ENCODE data around the gene PTPRD. TPM values are rescaled to one million over a fixed set of nuclear protein-coding genes. Genes with fewer than 3 reads are reported as not detected.
"Not testable (repeated sequence)": the region's sequence is repeated elsewhere in the genome, so short reads cannot be mapped to it uniquely, and the experiment has no call there.

Gene PTPRD
- total RNA-seq, 1 experiment from 2014 or later, result 32.5 TPM

DNA sequence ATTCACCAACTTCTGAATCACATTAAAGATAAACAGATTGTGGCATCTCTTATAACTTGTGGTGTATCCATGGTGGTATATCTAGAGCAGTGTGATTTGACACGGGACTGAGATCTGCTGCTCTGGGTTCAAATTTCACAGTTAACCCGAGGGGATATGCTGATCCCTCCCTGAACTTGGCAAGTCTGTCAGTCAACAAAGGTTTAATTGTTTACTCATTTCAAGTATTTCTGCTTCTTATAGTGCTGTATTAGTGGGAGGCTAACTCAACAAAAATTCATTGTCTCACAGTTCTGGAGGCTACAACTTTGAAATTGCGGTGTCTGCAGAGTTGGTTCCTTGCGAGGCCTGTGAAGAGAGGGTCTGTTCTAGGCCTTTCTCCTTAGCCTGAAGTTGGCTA is 1175.2 kb downstream of the PTPRD start:
- Mint-ChIP-seq H3K27me3 (ENCODE audit: low read depth) (no peaks in the 10 kb centered on the region), H3K9me3 (no peaks in the 10 kb centered on the region), H3K27ac (peak overlapping the region in 1 of 3 experiments; percentile 53; a peak in 3 of 7 replicates), H3K4me3 (no peak overlapping the region), H3K4me1 (peaks cover 6 to 13% of the 10 kb centered on the region in 2 experiments), H3K36me3 (ENCODE audit: insufficient read depth in 1 of 3, low read depth in 3 of 3) (no peaks in the 10 kb centered on the region)
- TF ChIP-seq, protein P1, sequence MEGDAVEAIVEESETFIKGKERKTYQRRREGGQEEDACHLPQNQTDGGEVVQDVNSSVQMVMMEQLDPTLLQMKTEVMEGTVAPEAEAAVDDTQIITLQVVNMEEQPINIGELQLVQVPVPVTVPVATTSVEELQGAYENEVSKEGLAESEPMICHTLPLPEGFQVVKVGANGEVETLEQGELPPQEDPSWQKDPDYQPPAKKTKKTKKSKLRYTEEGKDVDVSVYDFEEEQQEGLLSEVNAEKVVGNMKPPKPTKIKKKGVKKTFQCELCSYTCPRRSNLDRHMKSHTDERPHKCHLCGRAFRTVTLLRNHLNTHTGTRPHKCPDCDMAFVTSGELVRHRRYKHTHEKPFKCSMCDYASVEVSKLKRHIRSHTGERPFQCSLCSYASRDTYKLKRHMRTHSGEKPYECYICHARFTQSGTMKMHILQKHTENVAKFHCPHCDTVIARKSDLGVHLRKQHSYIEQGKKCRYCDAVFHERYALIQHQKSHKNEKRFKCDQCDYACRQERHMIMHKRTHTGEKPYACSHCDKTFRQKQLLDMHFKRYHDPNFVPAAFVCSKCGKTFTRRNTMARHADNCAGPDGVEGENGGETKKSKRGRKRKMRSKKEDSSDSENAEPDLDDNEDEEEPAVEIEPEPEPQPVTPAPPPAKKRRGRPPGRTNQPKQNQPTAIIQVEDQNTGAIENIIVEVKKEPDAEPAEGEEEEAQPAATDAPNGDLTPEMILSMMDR (conservative IDR thresholded peaks at IDR 0.05), result no peak
- Histone ChIP-seq H3K9me3 (ENCODE audit: control insufficient read depth, low read depth, low read length) (no peaks in the 10 kb centered on the region), H3K79me2 (ENCODE audit: insufficient read depth, low read length) (no peaks in the 10 kb centered on the region), H3K4me2 (ENCODE audit: insufficient read depth, insufficient read length, low read length) (no peak overlapping the region), H3K18ac (ENCODE audit: insufficient read length, low read depth, low read length) (no peak overlapping the region), H3K14ac (ENCODE audit: insufficient read depth, low read length) (no peak overlapping the region), H3K23ac (ENCODE audit: insufficient read length, low read depth, low read length) (no peak overlapping the region), H2BK20ac (ENCODE audit: low read depth, low read length, poor library complexity, severe bottlenecking) (no peak overlapping the region), H3K23me2 (ENCODE audit: insufficient read length, low read depth, low read length, poor library complexity, severe bottlenecking) (no peaks in the 10 kb centered on the region), H3K4ac (ENCODE audit: low read depth, low read length) (no peak overlapping the region), H2AK5ac (ENCODE audit: insufficient read length, low read length) (no peak overlapping the region), H3K79me1 (ENCODE audit: insufficient read depth, low read depth, low read length, poor library complexity, severe bottlenecking) (no peaks in the 10 kb centered on the region), H3K56ac (ENCODE audit: insufficient read length, low read depth, low read length) (no peak overlapping the region), H2AFZ (ENCODE audit: low read length) (no peak overlapping the region), H3K9ac (ENCODE audit: extremely low read depth, insufficient read length, low read length) (no peak overlapping the region), H3T11ph (ENCODE audit: low read length) (no peak overlapping the region), H3K27me3 (ENCODE audit: insufficient read depth, low read length) (no peaks in the 10 kb centered on the region), H4K91ac (ENCODE audit: insufficient read length, low read depth, low read length) (no peak overlapping the region), H2BK120ac (ENCODE audit: low read depth, low read length, poor library complexity, severe bottlenecking) (no peak overlapping the region), H4K8ac (replicated peaks; ENCODE audit: insufficient read length, low read depth, low read length) (no peak overlapping the region), H4K20me1 (ENCODE audit: control insufficient read depth, insufficient read depth, insufficient read length) (no peaks in the 10 kb centered on the region), H3K27ac (ENCODE audit: insufficient read length, low read depth, low read length) (no peak overlapping the region), H3K4me1 (ENCODE audit: insufficient read depth, low read length) (no peaks in the 10 kb centered on the region), H4K5ac (ENCODE audit: insufficient read length, low read depth, low read length) (no peak overlapping the region), H2BK15ac (ENCODE audit: low read depth, low read length) (no peak overlapping the region), H2BK5ac (ENCODE audit: insufficient read length, low read length) (no peak overlapping the region), H2BK12ac (ENCODE audit: insufficient read length, low read depth, low read length) (no peak overlapping the region)
- WGBS (ENCODE audit: extremely low coverage, insufficient read length, low lambda C conversion rate), result no CpG with 5 or more reads among the region's 4 CpGs
- DNase-seq, result no peak

- not testable (repeated sequence) for H3K4me1 ChIP-seq (ENCODE audit: insufficient read depth, low read length); H3K23me2 ChIP-seq (ENCODE audit: insufficient read length, low read depth, low read length, poor library complexity, severe bottlenecking); H3K4me3 Mint-ChIP-seq; H3K27me3 ChIP-seq (ENCODE audit: insufficient read depth, low read length); H2BK20ac ChIP-seq (ENCODE audit: low read depth, low read length, poor library complexity, severe bottlenecking); H3K9me3 Mint-ChIP-seq; H3K79me2 ChIP-seq (ENCODE audit: insufficient read depth, low read length); H3K56ac ChIP-seq (ENCODE audit: insufficient read length, low read depth, low read length); H3K14ac ChIP-seq (ENCODE audit: insufficient read depth, low read length); H4K8ac ChIP-seq (replicated peaks; ENCODE audit: insufficient read length, low read depth, low read length); H3K4me2 ChIP-seq (ENCODE audit: insufficient read depth, insufficient read length, low read length); H3K9ac ChIP-seq (ENCODE audit: extremely low read depth, insufficient read length, low read length); H3K79me1 ChIP-seq (ENCODE audit: insufficient read depth, low read depth, low read length, poor library complexity, severe bottlenecking); H4K5ac ChIP-seq (ENCODE audit: insufficient read length, low read depth, low read length); H3K18ac ChIP-seq (ENCODE audit: insufficient read length, low read depth, low read length); H3K23ac ChIP-seq (ENCODE audit: insufficient read length, low read depth, low read length); H3K27ac Mint-ChIP-seq; DNase-seq; H3K27ac ChIP-seq (ENCODE audit: insufficient read length, low read depth, low read length); H3K9me3 ChIP-seq (ENCODE audit: control insufficient read depth, low read depth, low read length); H3K4me1 Mint-ChIP-seq; H2BK12ac ChIP-seq (ENCODE audit: insufficient read length, low read depth, low read length); H3T11ph ChIP-seq (ENCODE audit: low read length); H2BK120ac ChIP-seq (ENCODE audit: low read depth, low read length, poor library complexity, severe bottlenecking); H2BK15ac ChIP-seq (ENCODE audit: low read depth, low read length); H2AFZ ChIP-seq (ENCODE audit: low read length); H2BK5ac ChIP-seq (ENCODE audit: insufficient read length, low read length); H3K4ac ChIP-seq (ENCODE audit: low read depth, low read length); H3K27me3 Mint-ChIP-seq (ENCODE audit: low read depth); H2AK5ac ChIP-seq (ENCODE audit: insufficient read length, low read length); H4K20me1 ChIP-seq (ENCODE audit: control insufficient read depth, insufficient read depth, insufficient read length); H4K91ac ChIP-seq (ENCODE audit: insufficient read length, low read depth, low read length)
- no CpG with 5 or more reads among the region's 10 CpGs for WGBS (ENCODE audit: extremely low coverage, insufficient read length, low lambda C conversion rate)
- peaks cover 0 to 11% (median 8%) of the 10 kb centered on the region in 3 experiments; a peak in 4 of 7 replicates for H3K36me3 Mint-ChIP-seq (ENCODE audit: insufficient read depth in 1 of 3, low read depth in 3 of 3)
These were observed 1186.3 kb downstream of the PTPRD start for GRCh38 chr9:9426454-9426853.

Measured in H9 (cell line).